ENCODE results near the gene MAGEC1.

- TF ChIP-seq CTCF (IDR thresholded peaks at IDR 0.05 in 2 of 3, conservative IDR thresholded peaks at IDR 0.05 in 1 of 3; ENCODE audit: control insufficient read depth in 2 of 3, extremely low read depth in 1 of 3, insufficient read depth in 1 of 3, low read depth in 3 of 3, low read length in 3 of 3) = no peak
- TF ChIP-seq NBN (IDR thresholded peaks at IDR 0.05) = no peak
- TF ChIP-seq POLR2A (IDR thresholded peaks at IDR 0.05; ENCODE audit: low read depth, low read length) = no peak
- TF ChIP-seq, protein P1, sequence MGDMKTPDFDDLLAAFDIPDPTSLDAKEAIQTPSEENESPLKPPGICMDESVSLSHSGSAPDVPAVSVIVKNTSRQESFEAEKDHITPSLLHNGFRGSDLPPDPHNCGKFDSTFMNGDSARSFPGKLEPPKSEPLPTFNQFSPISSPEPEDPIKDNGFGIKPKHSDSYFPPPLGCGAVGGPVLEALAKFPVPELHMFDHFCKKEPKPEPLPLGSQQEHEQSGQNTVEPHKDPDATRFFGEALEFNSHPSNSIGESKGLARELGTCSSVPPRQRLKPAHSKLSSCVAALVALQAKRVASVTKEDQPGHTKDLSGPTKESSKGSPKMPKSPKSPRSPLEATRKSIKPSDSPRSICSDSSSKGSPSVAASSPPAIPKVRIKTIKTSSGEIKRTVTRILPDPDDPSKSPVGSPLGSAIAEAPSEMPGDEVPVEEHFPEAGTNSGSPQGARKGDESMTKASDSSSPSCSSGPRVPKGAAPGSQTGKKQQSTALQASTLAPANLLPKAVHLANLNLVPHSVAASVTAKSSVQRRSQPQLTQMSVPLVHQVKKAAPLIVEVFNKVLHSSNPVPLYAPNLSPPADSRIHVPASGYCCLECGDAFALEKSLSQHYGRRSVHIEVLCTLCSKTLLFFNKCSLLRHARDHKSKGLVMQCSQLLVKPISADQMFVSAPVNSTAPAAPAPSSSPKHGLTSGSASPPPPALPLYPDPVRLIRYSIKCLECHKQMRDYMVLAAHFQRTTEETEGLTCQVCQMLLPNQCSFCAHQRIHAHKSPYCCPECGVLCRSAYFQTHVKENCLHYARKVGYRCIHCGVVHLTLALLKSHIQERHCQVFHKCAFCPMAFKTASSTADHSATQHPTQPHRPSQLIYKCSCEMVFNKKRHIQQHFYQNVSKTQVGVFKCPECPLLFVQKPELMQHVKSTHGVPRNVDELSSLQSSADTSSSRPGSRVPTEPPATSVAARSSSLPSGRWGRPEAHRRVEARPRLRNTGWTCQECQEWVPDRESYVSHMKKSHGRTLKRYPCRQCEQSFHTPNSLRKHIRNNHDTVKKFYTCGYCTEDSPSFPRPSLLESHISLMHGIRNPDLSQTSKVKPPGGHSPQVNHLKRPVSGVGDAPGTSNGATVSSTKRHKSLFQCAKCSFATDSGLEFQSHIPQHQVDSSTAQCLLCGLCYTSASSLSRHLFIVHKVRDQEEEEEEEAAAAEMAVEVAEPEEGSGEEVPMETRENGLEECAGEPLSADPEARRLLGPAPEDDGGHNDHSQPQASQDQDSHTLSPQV (IDR thresholded peaks at IDR 0.05) = no peak
- TF ChIP-seq SREBF1 (IDR thresholded peaks at IDR 0.05; ENCODE audit: low read length) = no peak
- TF ChIP-seq CHD2 (IDR thresholded peaks at IDR 0.05; ENCODE audit: borderline replicate concordance, low read depth, low read length) = no peak
- TF ChIP-seq ETV6 (conservative IDR thresholded peaks at IDR 0.05 in 1 of 2, IDR thresholded peaks at IDR 0.05 in 1 of 2; ENCODE audit: borderline replicate concordance in 1 of 2, low read depth in 1 of 2) = no peak
- no peak for TF ChIP-seq NFYB (IDR thresholded peaks at IDR 0.05; ENCODE audit: insufficient read depth, low read depth, low read length)
These were observed 1.3 kb upstream of the MAGEC1 start for GRCh38 chrX:141902366-141902765.
